ENCODE measurements around the gene GRIK1. TPM values are rescaled to one million over a fixed set of nuclear protein-coding genes. Genes with fewer than 3 reads are reported as not detected.
A peak's percentile ranks its signal among the peaks of the same experiment; 100 is the strongest.

The GRIK1 gene
- total RNA-seq, 1 experiment from 2014 or later = 0.09 TPM

DNA sequence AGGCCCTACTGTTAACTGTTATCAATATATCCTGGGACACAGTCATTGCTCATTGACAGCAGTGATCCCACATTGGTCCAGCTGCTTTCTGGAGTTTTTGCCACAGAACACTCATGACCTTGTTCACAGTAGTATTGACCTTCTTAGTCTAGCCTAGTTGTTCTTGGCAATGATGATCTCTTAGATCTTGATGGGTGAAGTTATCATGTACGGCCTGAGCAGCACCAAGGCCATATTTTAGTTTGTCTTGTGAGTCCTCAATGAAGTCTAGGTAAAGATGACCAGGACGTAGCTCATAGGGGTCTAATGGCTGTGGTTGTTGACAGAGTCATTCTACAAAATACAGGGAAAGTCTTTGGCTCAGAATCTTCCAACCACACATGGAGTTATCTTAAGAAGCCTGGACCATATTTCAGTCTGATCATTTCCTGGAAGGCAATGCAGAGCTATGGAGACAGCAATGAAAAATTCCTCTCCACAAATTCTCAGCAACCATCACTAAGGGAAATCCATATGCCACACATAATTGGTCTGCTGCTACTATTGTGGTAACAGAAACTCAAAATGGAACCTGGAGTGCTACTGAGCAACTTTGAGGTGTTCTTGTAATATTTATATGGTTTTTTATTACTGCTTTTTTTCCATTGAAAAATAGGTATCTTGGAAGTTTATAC, 279.6 kb downstream of the GRIK1 start:
- Mint-ChIP-seq H3K4me1 (peaks cover 20% of the 10 kb centered on the region), H3K9me3 (peaks cover 15% of the 10 kb centered on the region), H3K27me3 (ENCODE audit: low read depth) (no peaks in the 10 kb centered on the region), H3K27ac (no peak overlapping the region), H3K36me3 (peaks cover 5% of the 10 kb centered on the region; the same call in 1 of the 2 replicates), H3K4me3 (no peak overlapping the region)
- TF ChIP-seq, protein P1, sequence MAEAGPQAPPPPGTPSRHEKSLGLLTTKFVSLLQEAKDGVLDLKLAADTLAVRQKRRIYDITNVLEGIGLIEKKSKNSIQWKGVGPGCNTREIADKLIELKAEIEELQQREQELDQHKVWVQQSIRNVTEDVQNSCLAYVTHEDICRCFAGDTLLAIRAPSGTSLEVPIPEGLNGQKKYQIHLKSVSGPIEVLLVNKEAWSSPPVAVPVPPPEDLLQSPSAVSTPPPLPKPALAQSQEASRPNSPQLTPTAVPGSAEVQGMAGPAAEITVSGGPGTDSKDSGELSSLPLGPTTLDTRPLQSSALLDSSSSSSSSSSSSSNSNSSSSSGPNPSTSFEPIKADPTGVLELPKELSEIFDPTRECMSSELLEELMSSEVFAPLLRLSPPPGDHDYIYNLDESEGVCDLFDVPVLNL (CRISPR knock-in tag; IDR thresholded peaks at IDR 0.05; ENCODE audit: borderline replicate concordance, low read depth) = no peak
- TF ChIP-seq, protein P2, sequence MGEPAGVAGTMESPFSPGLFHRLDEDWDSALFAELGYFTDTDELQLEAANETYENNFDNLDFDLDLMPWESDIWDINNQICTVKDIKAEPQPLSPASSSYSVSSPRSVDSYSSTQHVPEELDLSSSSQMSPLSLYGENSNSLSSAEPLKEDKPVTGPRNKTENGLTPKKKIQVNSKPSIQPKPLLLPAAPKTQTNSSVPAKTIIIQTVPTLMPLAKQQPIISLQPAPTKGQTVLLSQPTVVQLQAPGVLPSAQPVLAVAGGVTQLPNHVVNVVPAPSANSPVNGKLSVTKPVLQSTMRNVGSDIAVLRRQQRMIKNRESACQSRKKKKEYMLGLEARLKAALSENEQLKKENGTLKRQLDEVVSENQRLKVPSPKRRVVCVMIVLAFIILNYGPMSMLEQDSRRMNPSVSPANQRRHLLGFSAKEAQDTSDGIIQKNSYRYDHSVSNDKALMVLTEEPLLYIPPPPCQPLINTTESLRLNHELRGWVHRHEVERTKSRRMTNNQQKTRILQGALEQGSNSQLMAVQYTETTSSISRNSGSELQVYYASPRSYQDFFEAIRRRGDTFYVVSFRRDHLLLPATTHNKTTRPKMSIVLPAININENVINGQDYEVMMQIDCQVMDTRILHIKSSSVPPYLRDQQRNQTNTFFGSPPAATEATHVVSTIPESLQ (CRISPR knock-in tag; IDR thresholded peaks at IDR 0.05) = no peak
- TF ChIP-seq NR3C1 (CRISPR knock-in tag; conservative IDR thresholded peaks at IDR 0.05; ENCODE audit: low read depth) = no peak
- TF ChIP-seq SMAD3 (CRISPR knock-in tag; IDR thresholded peaks at IDR 0.05; ENCODE audit: borderline replicate concordance) = no peak
- TF ChIP-seq ZNF219 (CRISPR knock-in tag; IDR thresholded peaks at IDR 0.05; ENCODE audit: borderline replicate concordance) = no peak
- peak; percentile 78 for TF ChIP-seq ZNF317 (CRISPR knock-in tag; IDR thresholded peaks at IDR 0.05; ENCODE audit: borderline replicate concordance, low read depth)
- ChIA-PET POLR2A (interaction anchor here (0.5 kb wide), 1 partner anchor 155 kb away, joined by 3 read pairs; no protein-coding TSS in a partner anchor), CTCF (no interaction called here)
- ATAC-seq (no peak), DNase-seq (ENCODE audit: low spot score) (no peak)

DNA sequence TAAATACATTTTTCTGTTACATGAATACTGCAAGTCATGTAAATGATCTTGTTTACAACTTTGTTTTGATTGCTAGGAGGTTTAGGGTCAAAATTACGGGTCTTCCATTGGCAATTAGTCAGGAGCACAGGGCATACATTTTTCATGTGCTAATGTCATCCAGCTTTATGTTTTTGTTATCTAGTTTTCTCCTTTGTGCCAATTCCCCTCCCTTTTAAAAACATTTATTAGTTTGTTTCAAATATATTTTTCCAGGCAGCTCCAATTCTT, 280.9 kb downstream of the GRIK1 start:
- TF ChIP-seq, protein P3, sequence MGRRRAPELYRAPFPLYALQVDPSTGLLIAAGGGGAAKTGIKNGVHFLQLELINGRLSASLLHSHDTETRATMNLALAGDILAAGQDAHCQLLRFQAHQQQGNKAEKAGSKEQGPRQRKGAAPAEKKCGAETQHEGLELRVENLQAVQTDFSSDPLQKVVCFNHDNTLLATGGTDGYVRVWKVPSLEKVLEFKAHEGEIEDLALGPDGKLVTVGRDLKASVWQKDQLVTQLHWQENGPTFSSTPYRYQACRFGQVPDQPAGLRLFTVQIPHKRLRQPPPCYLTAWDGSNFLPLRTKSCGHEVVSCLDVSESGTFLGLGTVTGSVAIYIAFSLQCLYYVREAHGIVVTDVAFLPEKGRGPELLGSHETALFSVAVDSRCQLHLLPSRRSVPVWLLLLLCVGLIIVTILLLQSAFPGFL (CRISPR knock-in tag; IDR thresholded peaks at IDR 0.05; ENCODE audit: borderline replicate concordance) = no peak
- TF ChIP-seq HMGA2 (CRISPR knock-in tag; IDR thresholded peaks at IDR 0.05) (no peak), NR1H2 (CRISPR knock-in tag; IDR thresholded peaks at IDR 0.05) (no peak), SMAD3 (CRISPR knock-in tag; IDR thresholded peaks at IDR 0.05; ENCODE audit: borderline replicate concordance) (no peak), FOXP1 (CRISPR knock-in tag; IDR thresholded peaks at IDR 0.05; ENCODE audit: borderline replicate concordance) (no peak), OVOL2 (CRISPR knock-in tag; IDR thresholded peaks at IDR 0.05; ENCODE audit: borderline replicate concordance) (no peak)
- TF ChIP-seq, protein P4, sequence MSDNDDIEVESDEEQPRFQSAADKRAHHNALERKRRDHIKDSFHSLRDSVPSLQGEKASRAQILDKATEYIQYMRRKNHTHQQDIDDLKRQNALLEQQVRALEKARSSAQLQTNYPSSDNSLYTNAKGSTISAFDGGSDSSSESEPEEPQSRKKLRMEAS (CRISPR knock-in tag; IDR thresholded peaks at IDR 0.05) = no peak
- TF ChIP-seq, protein P5, sequence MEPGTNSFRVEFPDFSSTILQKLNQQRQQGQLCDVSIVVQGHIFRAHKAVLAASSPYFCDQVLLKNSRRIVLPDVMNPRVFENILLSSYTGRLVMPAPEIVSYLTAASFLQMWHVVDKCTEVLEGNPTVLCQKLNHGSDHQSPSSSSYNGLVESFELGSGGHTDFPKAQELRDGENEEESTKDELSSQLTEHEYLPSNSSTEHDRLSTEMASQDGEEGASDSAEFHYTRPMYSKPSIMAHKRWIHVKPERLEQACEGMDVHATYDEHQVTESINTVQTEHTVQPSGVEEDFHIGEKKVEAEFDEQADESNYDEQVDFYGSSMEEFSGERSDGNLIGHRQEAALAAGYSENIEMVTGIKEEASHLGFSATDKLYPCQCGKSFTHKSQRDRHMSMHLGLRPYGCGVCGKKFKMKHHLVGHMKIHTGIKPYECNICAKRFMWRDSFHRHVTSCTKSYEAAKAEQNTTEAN (CRISPR knock-in tag; IDR thresholded peaks at IDR 0.05) = no peak
- TF ChIP-seq, protein P6, sequence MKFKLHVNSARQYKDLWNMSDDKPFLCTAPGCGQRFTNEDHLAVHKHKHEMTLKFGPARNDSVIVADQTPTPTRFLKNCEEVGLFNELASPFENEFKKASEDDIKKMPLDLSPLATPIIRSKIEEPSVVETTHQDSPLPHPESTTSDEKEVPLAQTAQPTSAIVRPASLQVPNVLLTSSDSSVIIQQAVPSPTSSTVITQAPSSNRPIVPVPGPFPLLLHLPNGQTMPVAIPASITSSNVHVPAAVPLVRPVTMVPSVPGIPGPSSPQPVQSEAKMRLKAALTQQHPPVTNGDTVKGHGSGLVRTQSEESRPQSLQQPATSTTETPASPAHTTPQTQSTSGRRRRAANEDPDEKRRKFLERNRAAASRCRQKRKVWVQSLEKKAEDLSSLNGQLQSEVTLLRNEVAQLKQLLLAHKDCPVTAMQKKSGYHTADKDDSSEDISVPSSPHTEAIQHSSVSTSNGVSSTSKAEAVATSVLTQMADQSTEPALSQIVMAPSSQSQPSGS (CRISPR knock-in tag; IDR thresholded peaks at IDR 0.05; ENCODE audit: borderline replicate concordance, low read depth) = no peak
- TF ChIP-seq, protein P7, sequence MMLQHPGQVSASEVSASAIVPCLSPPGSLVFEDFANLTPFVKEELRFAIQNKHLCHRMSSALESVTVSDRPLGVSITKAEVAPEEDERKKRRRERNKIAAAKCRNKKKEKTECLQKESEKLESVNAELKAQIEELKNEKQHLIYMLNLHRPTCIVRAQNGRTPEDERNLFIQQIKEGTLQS (CRISPR knock-in tag; conservative IDR thresholded peaks at IDR 0.05) = no peak
- TF ChIP-seq, protein P8, sequence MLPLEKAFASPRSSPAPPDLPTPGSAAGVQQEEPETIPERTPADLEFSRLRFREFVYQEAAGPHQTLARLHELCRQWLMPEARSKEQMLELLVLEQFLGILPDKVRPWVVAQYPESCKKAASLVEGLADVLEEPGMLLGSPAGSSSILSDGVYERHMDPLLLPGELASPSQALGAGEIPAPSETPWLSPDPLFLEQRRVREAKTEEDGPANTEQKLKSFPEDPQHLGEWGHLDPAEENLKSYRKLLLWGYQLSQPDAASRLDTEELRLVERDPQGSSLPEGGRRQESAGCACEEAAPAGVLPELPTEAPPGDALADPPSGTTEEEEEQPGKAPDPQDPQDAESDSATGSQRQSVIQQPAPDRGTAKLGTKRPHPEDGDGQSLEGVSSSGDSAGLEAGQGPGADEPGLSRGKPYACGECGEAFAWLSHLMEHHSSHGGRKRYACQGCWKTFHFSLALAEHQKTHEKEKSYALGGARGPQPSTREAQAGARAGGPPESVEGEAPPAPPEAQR (CRISPR knock-in tag; IDR thresholded peaks at IDR 0.05) = no peak
- H3K27ac Mint-ChIP-seq = no peak overlapping the region
- H3K9me3 Mint-ChIP-seq = peaks cover 15% of the 10 kb centered on the region

More for the DNA sequence above, 280.9 kb downstream of the GRIK1 start:
- DNase-seq (ENCODE audit: low spot score) (no peak), ATAC-seq (no peak)
- H3K4me1 Mint-ChIP-seq = peaks cover 14% of the 10 kb centered on the region
- H3K4me3 Mint-ChIP-seq = no peak overlapping the region
- no peaks in the 10 kb centered on the region for H3K27me3 Mint-ChIP-seq (ENCODE audit: low read depth)
- ChIA-PET POLR2A (no interaction called here), CTCF (no interaction called here)
- H3K36me3 Mint-ChIP-seq = peaks cover 5% of the 10 kb centered on the region; the same call in 1 of the 2 replicates
